ENCODE measurements around the gene NUMBL.

DNA sequence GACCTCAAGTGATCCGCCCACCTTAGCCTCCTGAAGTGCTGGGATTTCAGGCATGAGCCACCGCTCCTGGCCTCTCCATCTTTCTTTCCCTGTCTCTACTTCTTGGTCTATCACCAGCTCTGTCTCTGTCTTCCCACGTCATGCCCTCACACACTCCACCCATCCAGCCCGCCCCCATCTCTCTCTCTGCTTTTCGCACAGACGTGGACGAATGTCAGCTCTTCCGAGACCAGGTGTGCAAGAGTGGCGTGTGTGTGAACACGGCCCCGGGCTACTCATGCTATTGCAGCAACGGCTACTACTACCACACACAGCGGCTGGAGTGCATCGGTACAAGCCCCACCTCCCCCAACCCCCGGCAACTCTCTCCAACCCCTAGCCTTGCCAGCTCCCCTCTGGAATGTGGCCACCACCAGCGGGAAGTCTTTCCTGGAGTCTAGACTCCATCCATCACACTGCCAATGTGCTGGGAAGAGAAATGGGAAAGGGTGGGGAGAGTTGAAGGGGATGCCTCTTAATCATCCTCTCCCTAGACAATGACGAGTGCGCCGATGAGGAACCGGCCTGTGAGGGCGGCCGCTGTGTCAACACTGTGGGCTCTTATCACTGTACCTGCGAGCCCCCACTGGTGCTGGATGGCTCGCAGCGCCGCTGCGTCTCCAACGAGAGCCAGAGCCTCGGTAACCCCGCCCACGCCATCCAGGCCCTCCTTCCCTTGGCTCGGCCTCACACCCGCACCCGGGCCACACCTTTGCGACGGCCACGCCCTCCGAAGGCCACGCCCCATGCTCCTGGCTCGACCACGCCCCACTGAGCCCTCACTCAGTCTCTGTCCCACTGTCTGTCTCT, 66.8 kb downstream of the NUMBL start:
- no peak for TF ChIP-seq YY1 (IDR thresholded peaks at IDR 0.05; ENCODE audit: insufficient read depth, insufficient read length)
- no peak for TF ChIP-seq SUZ12 (IDR thresholded peaks at IDR 0.05; ENCODE audit: extremely low read depth, insufficient read depth, insufficient read length)
- TF ChIP-seq ZNF274 (IDR thresholded peaks at IDR 0.05; ENCODE audit: low read depth, low read length), result no peak

Data from NT2/D1 (cell line).